HepG2 (cell line): ENCODE measurements around the gene SMC1A. TPM values are rescaled to one million over a fixed set of nuclear protein-coding genes. Genes with fewer than 3 reads are reported as not detected.

Experiments used
- CBFB ChIP-seq: sonication (generic); formaldehyde crosslinking; IDR thresholded peaks from 2 replicates; pipeline ENCODE4 v1.4.0; 2020; ENCODE audit warnings: missing genetic modification reagents
- CEBPB ChIP-seq: IDR thresholded peaks from 2 replicates; pipeline ENCODE4 v1.6.1; 2011; ENCODE audit warnings: low read depth, low read length, improper control_type of control experiment, borderline replicate concordance
- E2F1 ChIP-seq: sonication (generic); formaldehyde crosslinking; IDR thresholded peaks from 2 replicates; pipeline ENCODE4 v1.5.0; 2020; ENCODE audit warnings: missing genetic modification reagents
- ELF1 ChIP-seq: sonication (generic); formaldehyde crosslinking; IDR thresholded peaks from 2 replicates; pipeline ENCODE4 v1.4.0; 2020; ENCODE audit warnings: missing genetic modification reagents
- ELF3 ChIP-seq: IDR thresholded peaks from 2 replicates; pipeline ENCODE4 v1.6.1; 2016; ENCODE audit warnings: missing genetic modification reagents, missing compliant biosample characterization
- ETS1 ChIP-seq: sonication (generic); formaldehyde crosslinking; IDR thresholded peaks from 2 replicates; pipeline ENCODE4 v1.4.0; 2020; ENCODE audit warnings: missing genetic modification reagents
- FOSL2 ChIP-seq: sonication (generic); formaldehyde crosslinking; IDR thresholded peaks from 2 replicates; pipeline ENCODE4 v1.4.0; 2020; ENCODE audit warnings: missing genetic modification reagents
- ISX ChIP-seq: sonication (generic); formaldehyde crosslinking; conservative IDR thresholded peaks from 2 replicates; pipeline ENCODE4 v1.5.0; 2020; ENCODE audit warnings: missing genetic modification reagents
- MATR3 ChIP-seq: sonication (generic); formaldehyde crosslinking; IDR thresholded peaks from 2 replicates; pipeline ENCODE4 v1.4.0; 2020; ENCODE audit warnings: missing genetic modification reagents
- MAZ ChIP-seq, 2 experiments: sonication (generic) in 1 of 2; formaldehyde crosslinking in 1 of 2; IDR thresholded peaks; 2 replicates each; pipeline versions ENCODE4 v1.5.0 to v1.6.1; 2012 to 2020; ENCODE audit warnings: low read depth in 2 of 2, mild to moderate bottlenecking in 2 of 2, borderline replicate concordance in 1 of 2, improper control_type of control experiment in 1 of 2, low read length in 1 of 2, missing genetic modification reagents in 1 of 2, moderate library complexity in 1 of 2
- MIER2 ChIP-seq: IDR thresholded peaks from 2 replicates; pipeline ENCODE4 v1.6.1; 2016; ENCODE audit warnings: missing biosample characterization, missing genetic modification reagents
- MYNN ChIP-seq: sonication (generic); formaldehyde crosslinking; IDR thresholded peaks from 2 replicates; pipeline ENCODE4 v1.4.0; 2020; ENCODE audit warnings: mild to moderate bottlenecking, low read depth, missing genetic modification reagents
- POLR2AphosphoS5 ChIP-seq: IDR thresholded peaks from 2 replicates; pipeline ENCODE4 v1.6.1; 2012; ENCODE audit warnings: low read depth, low read length
- RNF2 ChIP-seq: fragments of 450-650 bp; conservative IDR thresholded peaks from 2 replicates; pipeline ENCODE4 v1.6.1; 2016; ENCODE audit warnings: low read depth
- SAFB2 ChIP-seq: sonication (generic); formaldehyde crosslinking; IDR thresholded peaks from 2 replicates; pipeline ENCODE4 v1.5.1; 2020; ENCODE audit warnings: missing genetic modification reagents, low read depth, mild to moderate bottlenecking, borderline replicate concordance
- TRIM22 ChIP-seq: fragments of 450-650 bp; IDR thresholded peaks from 2 replicates; pipeline ENCODE4 v1.6.1; 2017
- U2AF2 ChIP-seq: fragments of 200-400 bp; formaldehyde crosslinking; IDR thresholded peaks from 2 replicates; pipeline ENCODE4 v1.6.1; 2017; ENCODE audit warnings: low read depth, mild to moderate bottlenecking, low read length
- WIZ ChIP-seq: sonication (generic); formaldehyde crosslinking; IDR thresholded peaks from 2 replicates; pipeline ENCODE4 v1.5.1; 2020; ENCODE audit warnings: mild to moderate bottlenecking, missing genetic modification reagents
- ZKSCAN1 ChIP-seq: fragments of 150-350 bp; IDR thresholded peaks from 2 replicates; pipeline ENCODE4 v1.6.1; 2014; ENCODE audit warnings: low read length
- ZNF12 ChIP-seq: sonication (generic); formaldehyde crosslinking; IDR thresholded peaks from 2 replicates; pipeline ENCODE4 v1.5.0; 2020; ENCODE audit warnings: missing genetic modification reagents
- ZNF235 ChIP-seq: sonication (generic); formaldehyde crosslinking; IDR thresholded peaks from 2 replicates; pipeline ENCODE4 v1.8.1; 2023; ENCODE audit warnings: mild to moderate bottlenecking, missing genetic modification reagents, borderline replicate concordance
- ZNF550 ChIP-seq: sonication (generic); formaldehyde crosslinking; IDR thresholded peaks from 2 replicates; pipeline ENCODE4 v1.4.0; 2020; ENCODE audit warnings: mild to moderate bottlenecking, missing genetic modification reagents, borderline replicate concordance
- ZNF569 ChIP-seq: sonication (generic); formaldehyde crosslinking; IDR thresholded peaks from 2 replicates; pipeline ENCODE4 v1.5.0; 2020; ENCODE audit warnings: mild to moderate bottlenecking, missing genetic modification reagents, moderate library complexity, borderline replicate concordance
- ZNF589 ChIP-seq: sonication (generic); formaldehyde crosslinking; conservative IDR thresholded peaks from 2 replicates; pipeline ENCODE4 v1.8.0; 2022; ENCODE audit warnings: mild to moderate bottlenecking, moderate library complexity, missing genetic modification reagents
- ZNF747 ChIP-seq: sonication (generic); formaldehyde crosslinking; IDR thresholded peaks from 2 replicates; pipeline ENCODE4 v1.8.1; 2023; ENCODE audit warnings: missing genetic modification reagents, mild to moderate bottlenecking, borderline replicate concordance
- ZNF766 ChIP-seq: sonication (generic); formaldehyde crosslinking; IDR thresholded peaks from 2 replicates; pipeline ENCODE4 v1.5.0; 2020; ENCODE audit warnings: missing genetic modification reagents, borderline replicate concordance
- ZNF839 ChIP-seq: sonication (generic); formaldehyde crosslinking; IDR thresholded peaks from 2 replicates; pipeline ENCODE4 v1.4.0; 2020; ENCODE audit warnings: missing genetic modification reagents, mild to moderate bottlenecking, borderline replicate concordance
- ZSCAN22 ChIP-seq: sonication (generic); formaldehyde crosslinking; IDR thresholded peaks from 2 replicates; pipeline ENCODE4 v1.4.0; 2020; ENCODE audit warnings: mild to moderate bottlenecking, missing genetic modification reagents
- ZSCAN25 ChIP-seq: sonication (generic); formaldehyde crosslinking; IDR thresholded peaks from 2 replicates; pipeline ENCODE4 v1.8.0; 2022; ENCODE audit warnings: mild to moderate bottlenecking, missing genetic modification reagents
- polyA plus RNA-seq, 8 experiments: library from polyadenylated mRNA; depleted of rRNA in 3 of 8; stranded (reverse) in 7 of 8; unstranded in 1 of 8; fragments of >200 nt; fragmentation: Illumina TruSeq in 4 of 8; extraction: Trizol in 4 of 8; gene quantifications; 2 replicates each; pipeline versions ENCODE4 v1.2.1 to v1.2.3, GENCODE V29; 2011 to 2016; ENCODE audit warnings: low read depth in 4 of 8, missing spikeins in 1 of 8, mixed read lengths in 1 of 8; ENCODE audit not compliant: insufficient read depth in 1 of 8
- total RNA-seq, 5 experiments: library from RNA; depleted of rRNA; stranded (reverse); fragments of >200 nt; fragmentation: Illumina TruSeq; extraction: Trizol; gene quantifications; 2 replicates each; pipeline ENCODE4 v1.2.3, GENCODE V29; 2016; ENCODE audit warnings: low read depth in 1 of 5

Gene SMC1A
- total and polyA plus RNA-seq, 2 of the 13 experiments (the other 11 are each of a cell fraction or from before 2014, with no cell fraction given) = 9.4 to 46.6 TPM

GRCh38 chrX:53422086-53422860, at the start of gene SMC1A (continued):
- no peak for TF ChIP-seq ETS1 (CRISPR knock-in tag)
- no peak for TF ChIP-seq ZNF12 (CRISPR knock-in tag)
- no peak for TF ChIP-seq MYNN (CRISPR knock-in tag)
- 0 out of 2 replicates have a peak, but pooled peaks have one; percentile 39 for TF ChIP-seq ZNF766
- peak; percentile 93 for TF ChIP-seq E2F1
- TF ChIP-seq ZSCAN25 (CRISPR knock-in tag) = no peak
- TF ChIP-seq ZNF839 (CRISPR knock-in tag) = no peak
- TF ChIP-seq FOSL2 (CRISPR knock-in tag) = 0 out of 2 replicates have a peak, but pooled peaks have one; percentile 7
- TF ChIP-seq ZNF235 = 0 out of 2 replicates have a peak, but pooled peaks have one; percentile 51
- no peak for TF ChIP-seq CBFB (CRISPR knock-in tag)
- no peak for TF ChIP-seq RNF2
- TF ChIP-seq MAZ (IDR thresholded peaks at IDR 0.05; ENCODE audit: borderline replicate concordance, low read depth, low read length) = peak; percentile 47; the same call in 1 of the 2 replicates
- TF ChIP-seq MAZ (CRISPR knock-in tag; IDR thresholded peaks at IDR 0.05; ENCODE audit: low read depth) = no peak
- no peak for TF ChIP-seq MATR3 (CRISPR knock-in tag)
- peak; percentile 67 for TF ChIP-seq POLR2AphosphoS5
- 0 out of 2 replicates have a peak, but pooled peaks have one; percentile 10 for TF ChIP-seq ELF3 (CRISPR knock-in tag)
- 0 out of 2 replicates have a peak, but pooled peaks have one; percentile 38 for TF ChIP-seq ISX (CRISPR knock-in tag)
- peak; percentile 21; the same call in 1 of the 2 replicates for TF ChIP-seq CEBPB
- peak; percentile 76 for TF ChIP-seq ELF1
- TF ChIP-seq ZNF747 (CRISPR knock-in tag) = no peak
- no peak for TF ChIP-seq MIER2 (CRISPR knock-in tag)
- TF ChIP-seq TRIM22 = no peak
- no peak for TF ChIP-seq U2AF2
- TF ChIP-seq SAFB2 (CRISPR knock-in tag) = no peak
- no peak for TF ChIP-seq ZNF589 (CRISPR knock-in tag)
- no peak for TF ChIP-seq ZSCAN22
- TF ChIP-seq ZNF569 = no peak
- TF ChIP-seq ZKSCAN1 = no peak
- TF ChIP-seq ZNF550 = no peak
- no peak for TF ChIP-seq WIZ
